Measurements from ENCODE around the gene NFATC2IP.
A peak's percentile ranks its signal among the peaks of the same experiment; 100 is the strongest.
"Not testable (repeated sequence)": the region's sequence is repeated elsewhere in the genome, so short reads cannot be mapped to it uniquely, and the experiment has no call there.

The NFATC2IP gene

DNA sequence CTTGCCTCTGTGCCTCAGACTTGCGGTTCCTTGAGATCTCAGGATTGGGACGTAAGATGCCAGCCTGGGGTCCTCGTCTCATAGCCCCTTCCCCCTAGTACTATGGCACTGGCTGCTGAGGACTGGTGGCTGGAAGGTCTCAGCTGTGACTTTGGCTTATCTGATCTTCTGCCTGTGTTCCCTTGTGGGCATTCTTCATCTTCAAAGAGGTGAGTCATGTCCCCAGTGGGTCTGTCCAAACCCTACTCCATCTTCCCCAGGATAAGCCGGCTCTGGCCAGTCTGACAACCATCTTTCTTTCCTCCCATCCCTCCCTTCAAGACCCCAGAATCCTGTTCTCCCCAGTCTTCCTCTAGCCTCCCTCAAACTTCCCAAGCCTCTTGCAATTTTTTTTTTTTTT is 15.4 kb upstream of the NFATC2IP start:
- H3K4me1 ChIP-seq (ENCODE audit: insufficient read depth, low read length) = no peaks in the 10 kb centered on the region
- H3K9me3 ChIP-seq (ENCODE audit: control insufficient read depth, insufficient read depth, low read length) = no peaks in the 10 kb centered on the region
- H3K36me3 ChIP-seq (ENCODE audit: insufficient read depth, low read length) = no peaks in the 10 kb centered on the region
- peak overlapping the region; percentile 69; the same call in 1 of the 2 replicates for H3K9ac ChIP-seq (ENCODE audit: low read depth, low read length)

DNA sequence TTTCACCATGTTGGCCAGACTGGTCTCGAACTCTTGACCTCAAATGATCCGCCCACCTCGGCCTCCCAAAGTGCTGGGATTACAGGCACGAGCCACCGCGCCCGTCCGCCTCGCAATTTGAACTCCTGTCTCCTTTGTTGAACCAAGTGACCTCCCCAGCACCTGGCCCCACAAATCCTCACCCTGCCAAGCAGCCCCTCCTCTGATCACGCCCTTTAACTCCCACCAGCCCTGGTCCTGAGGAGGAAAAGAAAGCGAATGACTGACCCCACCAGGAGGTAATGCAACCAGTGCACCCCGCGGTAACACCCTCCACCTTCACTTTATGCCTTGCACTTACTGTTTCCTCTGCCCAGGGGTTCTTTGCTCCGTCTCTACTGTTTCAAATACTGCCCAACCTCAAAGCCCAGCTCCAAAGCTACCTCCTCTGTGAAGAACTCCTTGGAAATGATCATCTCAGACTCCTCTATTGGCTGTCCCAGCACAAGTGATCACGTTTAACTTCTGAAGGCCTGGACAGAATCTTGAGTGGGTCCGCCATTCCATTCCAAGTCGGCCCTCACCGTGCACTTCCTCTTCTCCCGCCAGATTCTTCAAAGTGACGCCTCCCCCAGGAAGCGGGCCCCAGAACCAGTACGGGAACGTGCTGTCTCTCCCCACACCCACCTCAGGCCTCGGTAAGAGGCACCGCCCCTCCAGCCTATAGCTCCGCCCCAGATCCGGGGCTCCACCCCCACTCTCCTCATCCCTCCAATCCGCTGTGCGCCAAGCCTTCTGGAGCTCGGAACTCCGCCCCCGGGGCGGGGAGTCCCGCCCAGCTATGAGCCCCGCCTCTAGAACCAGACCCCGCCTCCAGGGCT is 14.6 kb upstream of the NFATC2IP start:
- no peaks in the 10 kb centered on the region for H3K36me3 ChIP-seq (ENCODE audit: insufficient read depth, low read length)
- H3K9ac ChIP-seq (ENCODE audit: low read depth, low read length) = peak overlapping the region; percentile 69
- no peaks in the 10 kb centered on the region for H3K4me1 ChIP-seq (ENCODE audit: insufficient read depth, low read length)
- no peaks in the 10 kb centered on the region for H3K9me3 ChIP-seq (ENCODE audit: control insufficient read depth, insufficient read depth, low read length)

GRCh38 chr16:28936784-28937155 is 14.0 kb upstream of the NFATC2IP start:
- Histone ChIP-seq H3K9me3 (ENCODE audit: control insufficient read depth, insufficient read depth, low read length) (no peaks in the 10 kb centered on the region), H3K4me1 (ENCODE audit: insufficient read depth, low read length) (no peaks in the 10 kb centered on the region), H3K36me3 (ENCODE audit: insufficient read depth, low read length) (no peaks in the 10 kb centered on the region), H3K9ac (ENCODE audit: low read depth, low read length) (peak overlapping the region; percentile 16; the same call in 1 of the 2 replicates)

DNA sequence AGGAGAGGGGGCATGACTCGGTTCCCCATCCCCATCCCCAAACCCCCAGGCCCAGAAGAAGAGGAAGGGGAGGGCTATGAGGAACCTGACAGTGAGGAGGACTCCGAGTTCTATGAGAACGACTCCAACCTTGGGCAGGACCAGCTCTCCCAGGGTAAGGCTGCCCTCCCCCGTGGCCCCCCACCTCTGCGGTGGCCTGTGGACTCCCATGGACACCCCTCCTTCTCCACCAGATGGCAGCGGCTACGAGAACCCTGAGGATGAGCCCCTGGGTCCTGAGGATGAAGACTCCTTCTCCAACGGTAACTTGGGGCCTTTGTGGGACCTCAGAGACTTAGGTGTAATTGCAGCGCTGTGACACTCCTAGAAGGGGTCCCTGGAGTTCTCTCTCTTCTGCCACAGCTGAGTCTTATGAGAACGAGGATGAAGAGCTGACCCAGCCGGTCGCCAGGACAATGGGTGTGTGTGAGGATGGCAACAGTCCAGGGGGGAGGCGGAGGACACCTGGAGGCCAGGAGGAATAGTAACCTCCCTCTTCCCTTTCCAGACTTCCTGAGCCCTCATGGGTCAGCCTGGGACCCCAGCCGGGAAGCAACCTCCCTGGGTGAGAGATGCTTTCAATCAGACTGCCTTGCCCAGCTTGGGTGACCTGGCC is 13.4 kb upstream of the NFATC2IP start:
- Histone ChIP-seq H3K36me3 (ENCODE audit: insufficient read depth, low read length) (no peaks in the 10 kb centered on the region), H3K4me1 (ENCODE audit: insufficient read depth, low read length) (no peaks in the 10 kb centered on the region), H3K9me3 (ENCODE audit: control insufficient read depth, insufficient read depth, low read length) (no peaks in the 10 kb centered on the region), H3K9ac (ENCODE audit: low read depth, low read length) (no peak overlapping the region)

DNA sequence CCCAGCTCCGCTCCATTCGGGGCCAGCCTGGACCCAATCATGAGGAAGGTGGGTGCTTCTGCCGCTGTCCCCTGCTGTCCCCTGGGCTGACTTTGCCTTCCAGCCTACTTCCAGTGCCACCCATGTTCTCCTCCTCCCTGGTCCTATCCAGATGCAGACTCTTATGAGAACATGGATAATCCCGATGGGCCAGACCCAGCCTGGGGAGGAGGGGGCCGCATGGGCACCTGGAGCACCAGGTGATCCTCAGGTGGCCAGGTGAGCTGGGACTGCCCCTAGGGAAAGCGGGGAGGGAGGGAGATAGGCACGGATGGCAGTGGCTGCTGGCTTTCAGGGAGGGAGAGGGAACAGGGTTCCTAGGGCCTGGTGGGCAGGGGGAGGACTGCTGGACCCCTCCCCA is 12.0 kb upstream of the NFATC2IP start:
- Histone ChIP-seq H3K36me3 (ENCODE audit: insufficient read depth, low read length) (no peaks in the 10 kb centered on the region), H3K4me1 (ENCODE audit: insufficient read depth, low read length) (no peaks in the 10 kb centered on the region), H3K9ac (ENCODE audit: low read depth, low read length) (no peak overlapping the region)

DNA sequence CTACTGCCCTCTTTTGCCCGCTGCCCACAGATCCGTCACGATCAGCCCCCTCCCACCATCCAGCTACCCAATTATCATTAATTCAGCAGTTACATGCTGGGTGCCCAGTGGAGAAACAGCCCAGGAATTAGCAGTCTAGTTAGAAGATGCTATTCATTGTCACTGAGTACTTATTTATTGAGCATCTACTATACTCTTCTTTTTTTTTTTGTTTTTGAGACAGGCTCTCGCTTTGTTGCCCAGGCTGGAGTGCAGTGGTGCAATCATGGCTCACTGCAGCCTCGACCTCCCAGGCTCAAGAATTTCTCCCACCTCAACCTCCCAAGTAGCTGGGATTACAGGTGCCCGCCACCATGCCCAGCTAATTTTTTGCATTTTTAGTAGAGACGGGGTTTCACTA is 10.9 kb upstream of the NFATC2IP start:
- not testable (repeated sequence) for H3K9ac ChIP-seq (ENCODE audit: low read depth, low read length); H3K36me3 ChIP-seq (ENCODE audit: insufficient read depth, low read length); H3K9me3 ChIP-seq (ENCODE audit: control insufficient read depth, insufficient read depth, low read length); H3K4me1 ChIP-seq (ENCODE audit: insufficient read depth, low read length)

More for the DNA sequence above, 12.0 kb upstream of the NFATC2IP start:
- no peaks in the 10 kb centered on the region for H3K9me3 ChIP-seq (ENCODE audit: control insufficient read depth, insufficient read depth, low read length)

GRCh38 chr16:28943281-28943680 is 7.5 kb upstream of the NFATC2IP start:
- Histone ChIP-seq H3K4me1 (ENCODE audit: insufficient read depth, low read length) (no peaks in the 10 kb centered on the region; the same call in 1 of the 2 replicates), H3K36me3 (ENCODE audit: insufficient read depth, low read length) (no peaks in the 10 kb centered on the region), H3K9me3 (ENCODE audit: control insufficient read depth, insufficient read depth, low read length) (no peaks in the 10 kb centered on the region), H3K9ac (ENCODE audit: low read depth, low read length) (no peak overlapping the region)

GRCh38 chr16:28946681-28947080 is 4.1 kb upstream of the NFATC2IP start:
- Histone ChIP-seq H3K36me3 (ENCODE audit: insufficient read depth, low read length) (no peaks in the 10 kb centered on the region), H3K9me3 (ENCODE audit: control insufficient read depth, insufficient read depth, low read length) (no peaks in the 10 kb centered on the region), H3K9ac (ENCODE audit: low read depth, low read length) (no peak overlapping the region), H3K4me1 (ENCODE audit: insufficient read depth, low read length) (no peaks in the 10 kb centered on the region; the same call in 1 of the 2 replicates)

DNA sequence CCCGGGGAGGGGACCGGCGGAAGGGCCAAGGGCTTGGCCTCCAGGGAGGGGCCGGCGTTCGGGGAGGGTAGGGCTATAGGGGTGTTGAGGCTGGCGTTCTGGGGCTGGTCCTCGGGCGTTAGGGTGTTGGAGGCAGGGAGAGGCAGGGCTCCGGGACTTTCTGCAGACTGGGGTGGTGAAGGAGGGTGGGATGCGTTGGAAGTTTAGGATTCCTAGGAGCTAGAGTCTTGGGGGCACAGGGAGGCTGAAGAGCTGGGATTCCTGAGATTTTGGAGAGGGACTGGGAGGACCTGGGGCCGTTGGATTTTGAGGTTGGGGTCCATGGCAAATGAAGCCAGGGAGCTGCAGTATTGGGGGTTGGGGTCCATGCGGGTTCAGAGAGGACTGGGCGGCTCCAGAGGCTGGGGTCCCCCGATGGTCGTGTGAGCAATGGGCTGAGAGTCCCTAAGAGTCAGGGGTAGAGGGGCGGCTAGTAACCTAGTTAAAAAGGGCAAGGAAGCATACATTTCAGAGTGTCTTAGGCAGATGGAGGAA is 740 bp downstream of the NFATC2IP start:
- Histone ChIP-seq H3K9ac (ENCODE audit: low read depth, low read length) (peak overlapping the region; percentile 95), H3K36me3 (ENCODE audit: insufficient read depth, low read length) (peaks cover 14% of the 10 kb centered on the region), H3K9me3 (ENCODE audit: control insufficient read depth, insufficient read depth, low read length) (no peaks in the 10 kb centered on the region), H3K4me1 (ENCODE audit: insufficient read depth, low read length) (no peaks in the 10 kb centered on the region)

DNA sequence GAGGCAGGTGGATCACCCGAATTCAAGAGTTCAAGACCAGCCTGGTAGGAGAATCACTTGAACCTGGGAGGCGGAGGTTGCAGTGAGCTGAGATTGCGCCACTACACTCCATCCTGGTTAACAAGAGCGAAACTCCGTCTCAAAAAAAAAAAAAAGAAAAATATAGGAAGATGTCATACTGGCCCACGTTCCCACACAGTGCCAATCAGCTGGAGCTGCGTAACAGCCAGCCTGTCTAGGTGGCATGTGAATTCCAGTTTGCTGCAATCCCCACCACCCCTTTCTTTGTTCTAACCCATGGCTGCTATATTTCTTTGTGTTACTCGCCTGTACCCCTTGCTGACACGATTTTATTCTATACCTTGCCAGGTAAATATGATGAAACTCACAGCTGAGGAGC is 7.5 kb downstream of the NFATC2IP start:
- no peak overlapping the region for H3K9ac ChIP-seq (ENCODE audit: low read depth, low read length)
- H3K4me1 ChIP-seq (ENCODE audit: insufficient read depth, low read length) = no peaks in the 10 kb centered on the region
- H3K9me3 ChIP-seq (ENCODE audit: control insufficient read depth, insufficient read depth, low read length) = no peaks in the 10 kb centered on the region
- H3K36me3 ChIP-seq (ENCODE audit: insufficient read depth, low read length) = peaks cover 39% of the 10 kb centered on the region

DNA sequence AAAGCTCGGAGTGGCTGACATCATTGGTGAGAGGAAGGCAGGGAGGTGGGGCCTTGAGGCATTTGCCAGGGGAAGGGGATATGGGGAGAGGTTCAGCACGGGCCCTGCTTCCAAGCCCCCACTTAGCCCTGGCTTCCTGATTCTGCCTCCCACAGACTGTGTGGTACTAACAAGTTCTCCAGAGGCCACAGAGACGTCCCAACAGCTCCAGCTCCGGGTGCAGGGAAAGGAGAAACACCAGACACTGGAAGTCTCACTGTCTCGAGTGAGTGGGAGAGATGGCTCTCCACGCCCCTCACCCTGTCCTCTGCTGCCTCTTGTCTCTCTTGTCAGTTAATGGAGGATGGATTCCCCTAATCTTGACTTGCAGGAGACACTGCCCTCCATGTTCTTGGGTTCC is 8.1 kb downstream of the NFATC2IP start:
- Histone ChIP-seq H3K9ac (ENCODE audit: low read depth, low read length) (no peak overlapping the region), H3K36me3 (ENCODE audit: insufficient read depth, low read length) (peaks cover 42% of the 10 kb centered on the region), H3K4me1 (ENCODE audit: insufficient read depth, low read length) (no peaks in the 10 kb centered on the region), H3K9me3 (ENCODE audit: control insufficient read depth, insufficient read depth, low read length) (no peaks in the 10 kb centered on the region)

DNA sequence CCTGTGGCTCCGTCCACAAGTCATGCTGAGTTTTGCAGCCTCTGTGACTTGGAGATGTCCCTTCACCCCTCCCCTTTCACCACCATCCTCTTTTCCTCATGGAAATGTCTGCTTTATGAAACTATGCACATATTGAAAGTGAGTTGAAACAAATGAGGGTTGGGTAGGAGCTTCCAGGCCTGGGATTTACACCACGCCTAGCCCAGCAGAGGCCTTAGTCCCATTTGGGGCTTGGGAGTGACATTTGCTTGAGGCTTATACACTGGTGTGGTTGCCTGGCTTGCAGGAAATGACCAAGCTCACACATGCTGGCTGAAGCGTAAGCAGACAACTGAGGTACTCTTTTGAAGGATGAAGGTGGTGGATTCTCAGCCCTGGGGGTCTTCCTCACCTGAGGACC is 13.3 kb downstream of the NFATC2IP start:
- Histone ChIP-seq H3K36me3 (ENCODE audit: insufficient read depth, low read length) (peaks cover 32% of the 10 kb centered on the region), H3K9me3 (ENCODE audit: control insufficient read depth, insufficient read depth, low read length) (no peaks in the 10 kb centered on the region), H3K4me1 (ENCODE audit: insufficient read depth, low read length) (no peaks in the 10 kb centered on the region), H3K9ac (ENCODE audit: low read depth, low read length) (no peak overlapping the region)

DNA sequence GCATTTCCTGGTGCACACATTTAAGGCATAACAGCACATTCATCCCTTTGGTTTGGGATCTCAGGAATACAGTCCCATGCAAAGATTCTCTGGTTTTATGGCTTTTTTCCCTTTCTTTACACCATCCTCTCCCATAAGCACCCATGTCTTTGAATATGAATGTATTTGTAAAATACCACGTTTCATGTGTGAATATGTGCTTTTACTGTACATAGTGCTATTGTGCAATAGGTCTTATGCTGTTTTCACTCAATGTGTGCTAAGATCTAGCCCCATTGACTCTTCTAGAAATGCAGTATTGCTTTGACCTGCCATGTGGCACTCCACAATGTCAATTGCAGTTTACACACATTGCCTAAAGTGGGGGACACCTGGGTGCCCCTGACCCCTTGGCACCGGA is 13.8 kb downstream of the NFATC2IP start:
- H3K9ac ChIP-seq (ENCODE audit: low read depth, low read length) = no peak overlapping the region
- H3K4me1 ChIP-seq (ENCODE audit: insufficient read depth, low read length) = no peaks in the 10 kb centered on the region
- H3K36me3 ChIP-seq (ENCODE audit: insufficient read depth, low read length) = peaks cover 29% of the 10 kb centered on the region
- H3K9me3 ChIP-seq (ENCODE audit: control insufficient read depth, insufficient read depth, low read length) = no peaks in the 10 kb centered on the region

DNA sequence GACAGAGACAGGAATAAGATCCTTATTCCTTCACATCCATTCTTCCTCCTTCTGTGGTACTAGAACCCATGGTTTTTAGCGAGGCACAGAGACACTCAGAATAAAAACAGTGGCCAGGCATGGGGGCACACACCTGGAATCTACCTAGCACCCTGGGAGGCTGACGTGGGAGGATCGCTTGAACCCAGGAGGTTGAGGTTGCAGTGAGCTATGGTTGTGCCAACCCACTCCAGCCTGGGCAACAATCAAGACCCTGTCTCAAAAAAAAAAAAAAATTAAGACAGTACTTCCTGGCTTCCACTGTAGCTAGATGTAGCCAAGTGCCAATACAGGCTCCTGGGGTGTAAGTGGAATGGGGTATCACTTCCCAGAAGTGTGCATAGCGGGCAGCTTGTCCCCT is 16.4 kb downstream of the NFATC2IP start:
- Histone ChIP-seq H3K36me3 (ENCODE audit: insufficient read depth, low read length) (peaks cover 24% of the 10 kb centered on the region), H3K4me1 (ENCODE audit: insufficient read depth, low read length) (no peaks in the 10 kb centered on the region), H3K9me3 (ENCODE audit: control insufficient read depth, insufficient read depth, low read length) (no peaks in the 10 kb centered on the region), H3K9ac (ENCODE audit: low read depth, low read length) (no peak overlapping the region)

DNA sequence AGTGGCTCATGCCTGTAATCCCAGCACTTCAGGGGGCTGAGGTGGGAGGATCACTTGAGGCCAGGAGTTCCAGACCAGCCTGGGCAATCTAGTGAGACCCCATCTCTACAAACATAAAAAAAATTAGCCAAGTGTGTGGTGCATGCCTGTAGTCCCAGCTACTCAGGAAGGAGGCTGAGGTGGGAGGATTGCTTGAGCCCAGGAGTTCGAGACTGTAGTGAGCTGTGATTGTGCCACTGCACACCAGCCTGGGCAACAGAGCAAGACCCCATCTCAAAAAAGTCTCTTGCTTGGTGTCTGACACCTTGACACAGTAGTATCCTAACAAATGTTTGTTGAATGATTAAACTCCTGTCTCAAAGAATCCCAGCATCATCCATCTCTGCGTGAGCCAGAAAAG is 19.0 kb downstream of the NFATC2IP start:
- not testable (repeated sequence) for H3K4me1 ChIP-seq (ENCODE audit: insufficient read depth, low read length); H3K36me3 ChIP-seq (ENCODE audit: insufficient read depth, low read length); H3K9ac ChIP-seq (ENCODE audit: low read depth, low read length); H3K9me3 ChIP-seq (ENCODE audit: control insufficient read depth, insufficient read depth, low read length)
